Stimulated activated CD4-positive, alpha-beta T cell treated with anti-CD3 and anti-CD28 coated beads, TNF-alpha, amount 100 ng/mL, for 4 hours (primary cell): Measurements from ENCODE around the gene ZNF682.
"Not testable (repeated sequence)": the region's sequence is repeated elsewhere in the genome, so short reads cannot be mapped to it uniquely, and the experiment has no call there.

Experiments
- DNase-seq, 3 experiments: peaks; one replicate each; pipeline ENCODE4 v3.0.0-alpha.2; 2020; ENCODE audit warnings: low read depth in 3 of 3

Gene ZNF682

GRCh38 chr19:19997656-19998268, 41.5 kb downstream of the ZNF682 start:
- peak in 1 of 3 experiments; percentile 2 for DNase-seq

GRCh38 chr19:19966862-19967261, 72.4 kb downstream of the ZNF682 start:
- DNase-seq: no peak

GRCh38 chr19:19966126-19966525, 73.2 kb downstream of the ZNF682 start:
- DNase-seq: not testable (repeated sequence)

- no peak for DNase-seq
Measured at GRCh38 chr19:19964416-19964815, 74.9 kb downstream of the ZNF682 start.

- peak; percentile 32 to 36 (median 34) for DNase-seq
Measured at GRCh38 chr19:19959151-19959799, 80.0 kb downstream of the ZNF682 start.

GRCh38 chr19:19957766-19958165, 81.5 kb downstream of the ZNF682 start:
- DNase-seq: not testable (repeated sequence)

- DNase-seq: no peak
Measured at GRCh38 chr19:19956434-19957075, 82.8 kb downstream of the ZNF682 start.

GRCh38 chr19:19955208-19955607, 84.1 kb downstream of the ZNF682 start:
- no peak for DNase-seq
